Left colon (tissue), 2 donors: ENCODE results near the gene MT1A. TPM values are rescaled to one million over a fixed set of nuclear protein-coding genes. Genes with fewer than 3 reads are reported as not detected.

Experiments
- ATAC-seq: fragments of 200-7000 bp; cut with Tn5 transposase; one replicate; pipeline ENCODE4 v1.9.1; 2020; ENCODE audit warnings: mild to moderate bottlenecking, moderate library complexity
- DNase-seq, 2 donors: peaks; one replicate each; pipeline ENCODE4 v3.0.0-alpha.2; 2020
- intact Hi-C, 2 donors: fragments of 100-400 bp; cut with DNase I in 1 of 2; cut with micrococcal nuclease in 1 of 2; formaldehyde crosslinking; loops; one replicate each; pipeline versions ENCODE4 v1.11.2 to v1.14.0; 2022; cut with DNase I, micrococcal nuclease
- total RNA-seq, 2 donors: library from RNA; stranded (reverse); fragmentation: NEBNext Ultra II Directional; extraction: Animal tissue kit (Norgen Biotek cat#: 25700); gene quantifications; one replicate each; pipeline ENCODE4 v1.2.1, GENCODE V29; 2021
- donor health status: DM: no; HTN: no; CAD: no.
- donor health status: DM: yes; HTN: yes; CAD: no.

MT1A gene
- total RNA-seq, 2 donors from 2014 or later, result 4.7 to 5.1 TPM

- intact Hi-C loops, result no loop called here
- no peak for ATAC-seq
- no peak for DNase-seq
Measured at GRCh38 chr16:56684926-56685590, 46.6 kb downstream of the MT1A start.

GRCh38 chr16:56686758-56687157 lies 48.3 kb downstream of the MT1A start:
- DNase-seq (no peak), ATAC-seq (no peak)
- intact Hi-C loops, result no loop called here

- ATAC-seq, result no peak
- DNase-seq, result no peak
- intact Hi-C loops, result no loop called here
Measured at GRCh38 chr16:56688762-56689161, 50.3 kb downstream of the MT1A start.

- no peak for ATAC-seq
- intact Hi-C loops, result no loop called here
Measured at GRCh38 chr16:56689171-56689570, 50.7 kb downstream of the MT1A start.

More at GRCh38 chr16:56689171-56689570, 50.7 kb downstream of the MT1A start:
- no peak for DNase-seq

Other genes starting within 250 kb of the MT1A start
- 100 to 1,000 TPM in 1 of 2 donors, 10 to 100 TPM in 1; 87.2 to 111 TPM for gene AMFR, start 213.1 kb upstream of the MT1A start, total RNA-seq
- 10 to 100 TPM; 68.5 to 77.9 TPM for gene NUDT21, start 187.3 kb upstream of the MT1A start, total RNA-seq
- gene OGFOD1, start 187.1 kb upstream of the MT1A start, total RNA-seq, result 10 to 100 TPM; 15.9 to 16.5 TPM
- 10 to 100 TPM; 34.2 to 36.2 TPM for gene BBS2, start 118.6 kb upstream of the MT1A start, total RNA-seq
- gene MT4, start 73.6 kb upstream of the MT1A start, total RNA-seq, result not detected
- gene MT3, start 49.1 kb upstream of the MT1A start, total RNA-seq, result 1 to 10 TPM; 1.5 to 1.8 TPM
- gene MT2A, start 30.1 kb upstream of the MT1A start, total RNA-seq, result 100 to 1,000 TPM in 1 of 2 donors, 10 to 100 TPM in 1; 78.4 to 287 TPM
- gene MT1E, start 12.9 kb upstream of the MT1A start, total RNA-seq, result 100 to 1,000 TPM in 1 of 2 donors, 10 to 100 TPM in 1; 64.7 to 240 TPM
- 10 to 100 TPM in 1 of 2 donors, 1 to 10 TPM in 1; 5.1 to 60.6 TPM for gene MT1M, start 6.0 kb upstream of the MT1A start, total RNA-seq
- not detected for gene MT1B, start 13.2 kb downstream of the MT1A start, total RNA-seq
- gene MT1F, start 19.3 kb downstream of the MT1A start, total RNA-seq, result 10 to 100 TPM in 1 of 2 donors, 1 to 10 TPM in 1; 9.0 to 71.2 TPM
- 100 to 1,000 TPM in 1 of 2 donors, 10 to 100 TPM in 1; 22.4 to 484 TPM for gene MT1G, start 29.4 kb downstream of the MT1A start, total RNA-seq
- 10 to 100 TPM in 1 of 2 donors, 1 to 10 TPM in 1; 3.3 to 80.9 TPM for gene MT1H, start 31.1 kb downstream of the MT1A start, total RNA-seq
- gene MT1X, start 43.8 kb downstream of the MT1A start, total RNA-seq, result 10 to 100 TPM; 29.5 to 63.4 TPM
- 10 to 100 TPM; 34.1 to 52.7 TPM for gene NUP93, start 91.5 kb downstream of the MT1A start, total RNA-seq
- gene SLC12A3, start 226.5 kb downstream of the MT1A start, total RNA-seq, result under 1 TPM in 1 of 2 donors, not detected in 1; 0.11 TPM